Measurements from ENCODE around the gene DOCK9. TPM values are rescaled to one million over a fixed set of nuclear protein-coding genes. Genes with fewer than 3 reads are reported as not detected.

DOCK9 gene
- total RNA-seq, 1 experiment from 2014 or later = 30.5 TPM

GRCh38 chr13:99009987-99010551, 32.2 kb upstream of the DOCK9 start:
- ATAC-seq (no peak), DNase-seq (ENCODE audit: low read depth, low spot score) (no peak)
- intact Hi-C loops (cut with micrococcal nuclease; ENCODE audit: unreplicated experiment) (no loop called here), in situ Hi-C loops (cut with HindIII; ENCODE audit: low pct_unique_long_range_greater_than_20kb, low sequenced_read_pairs) (no loop called here)
- no peaks in the 10 kb centered on the region for H3K27me3 ChIP-seq (ENCODE audit: control insufficient read depth, insufficient read depth, low read length)
- H3K27ac ChIP-seq (ENCODE audit: low read length) = no peak overlapping the region
- ChIA-PET POLR2A (interaction anchor here (0.6 kb wide), 1 partner anchor 175 kb away, joined by 9 read pairs; no protein-coding TSS in a partner anchor), CTCF (no interaction called here)
- H3K4me1 ChIP-seq (ENCODE audit: control insufficient read depth, insufficient read depth, low read length) = 0 out of 2 replicates have a peak, but pooled peaks cover 4% of the 10 kb centered on the region
- no TSS peak for BruUV-seq (replicated peaks)
- no peak for TF ChIP-seq REST (IDR thresholded peaks at IDR 0.05; ENCODE audit: insufficient read depth in 1 of 2, low read depth in 2 of 2, low read length in 1 of 2)
- TF ChIP-seq TCF7L2 (IDR thresholded peaks at IDR 0.05; ENCODE audit: low read depth, low read length) = no peak
- TF ChIP-seq CTCF (IDR thresholded peaks at IDR 0.05) = no peak
- no peak for TF ChIP-seq POLR2AphosphoS5 (IDR thresholded peaks at IDR 0.05; ENCODE audit: low read depth, low read length)
- no peak for TF ChIP-seq SIN3A (IDR thresholded peaks at IDR 0.05; ENCODE audit: borderline replicate concordance, insufficient read depth, low read depth, low read length)
- no peaks in the 10 kb centered on the region for H3K36me3 ChIP-seq (ENCODE audit: control insufficient read depth, insufficient read depth, low read length)
- no peaks in the 10 kb centered on the region for H3K9me3 ChIP-seq (ENCODE audit: control insufficient read depth, insufficient read depth, low read depth, low read length)
- H3K4me3 ChIP-seq (ENCODE audit: low read depth in 2 of 2, low read length in 2 of 2) = no peak overlapping the region

- DNase-seq (ENCODE audit: low read depth, low spot score) = no peak
- in situ Hi-C loops (cut with HindIII; ENCODE audit: low pct_unique_long_range_greater_than_20kb, low sequenced_read_pairs) (no loop called here), intact Hi-C loops (cut with micrococcal nuclease; ENCODE audit: unreplicated experiment) (no loop called here)
- POLR2A ChIA-PET = no interaction called here
- ATAC-seq = no peak
- BruUV-seq (replicated peaks) = no TSS peak
- Histone ChIP-seq H3K4me3 (ENCODE audit: low read depth in 2 of 2, low read length in 2 of 2) (no peak overlapping the region), H3K36me3 (ENCODE audit: control insufficient read depth, insufficient read depth, low read length) (no peaks in the 10 kb centered on the region), H3K4me1 (ENCODE audit: control insufficient read depth, insufficient read depth, low read length) (0 out of 2 replicates have a peak, but pooled peaks cover 4% of the 10 kb centered on the region), H3K9me3 (ENCODE audit: control insufficient read depth, insufficient read depth, low read depth, low read length) (no peaks in the 10 kb centered on the region), H3K27ac (ENCODE audit: low read length) (no peak overlapping the region), H3K27me3 (ENCODE audit: control insufficient read depth, insufficient read depth, low read length) (no peaks in the 10 kb centered on the region)
- CTCF ChIA-PET = interaction anchor here (0.6 kb wide), 1 partner anchor 25 kb away, joined by 3 read pairs; no protein-coding TSS in a partner anchor
- TF ChIP-seq TCF7L2 (IDR thresholded peaks at IDR 0.05; ENCODE audit: low read depth, low read length) (no peak), POLR2AphosphoS5 (IDR thresholded peaks at IDR 0.05; ENCODE audit: low read depth, low read length) (no peak), SIN3A (IDR thresholded peaks at IDR 0.05; ENCODE audit: borderline replicate concordance, insufficient read depth, low read depth, low read length) (no peak), REST (IDR thresholded peaks at IDR 0.05; ENCODE audit: insufficient read depth in 1 of 2, low read depth in 2 of 2, low read length in 1 of 2) (no peak), CTCF (IDR thresholded peaks at IDR 0.05) (no peak)
These were observed 30.7 kb upstream of the DOCK9 start for GRCh38 chr13:99008577-99008976.

Measured in Panc1 (cell line).